Superior temporal gyrus (tissue), 1 donor: Measurements from ENCODE around the gene SHISA8.
"Not testable (repeated sequence)": the region's sequence is repeated elsewhere in the genome, so short reads cannot be mapped to it uniquely, and the experiment has no call there.

ENCODE experiments used
- DNase-seq: peaks from one replicate; pipeline ENCODE4 v3.0.0-alpha.2; 2016; ENCODE audit errors: extremely low spot score

SHISA8 gene

DNA sequence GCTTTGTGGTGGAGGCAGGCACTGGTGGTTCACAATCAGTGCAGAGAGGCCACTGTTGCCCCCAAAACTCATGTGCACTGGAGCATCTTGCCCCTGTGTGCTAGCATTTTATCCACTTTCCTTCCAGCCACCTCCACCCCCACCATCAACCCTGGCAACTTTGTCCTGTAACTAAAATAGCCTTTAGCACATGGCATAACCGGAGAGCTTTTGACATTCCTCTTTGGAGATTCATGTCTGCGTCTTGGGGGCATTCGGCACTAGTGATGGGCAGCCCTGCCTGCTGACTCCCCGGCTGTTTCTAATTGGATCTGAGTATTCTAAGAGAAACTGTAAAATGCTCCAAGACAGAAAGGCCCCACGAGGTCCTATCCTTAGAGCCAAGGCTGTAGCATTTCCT is 15.8 kb downstream of the SHISA8 start:
- DNase-seq, result no peak

GRCh38 chr22:41898645-41899044 is 16.2 kb downstream of the SHISA8 start:
- no peak for DNase-seq

- no peak for DNase-seq
Observed at GRCh38 chr22:41893591-41894375, 21.1 kb downstream of the SHISA8 start.

DNA sequence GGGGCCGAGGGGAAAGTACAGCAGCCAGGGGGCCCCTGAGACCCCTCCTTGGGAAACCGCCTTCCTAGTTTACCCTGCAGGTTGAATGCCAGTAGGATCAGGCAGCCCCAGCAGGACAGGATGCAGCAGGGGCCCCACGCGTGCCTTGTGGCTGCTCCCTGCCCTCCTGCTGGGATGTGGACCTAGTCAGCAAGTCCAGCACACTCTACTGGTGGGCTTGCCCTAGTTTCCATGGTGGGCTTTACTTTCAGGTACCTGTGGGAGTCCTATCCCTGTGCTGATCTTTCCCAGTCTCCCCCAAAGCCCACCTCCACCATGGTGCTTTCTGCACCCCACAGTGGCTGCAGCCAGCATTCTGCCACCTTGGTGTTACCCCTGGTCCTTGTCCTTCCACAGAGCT is 22.2 kb downstream of the SHISA8 start:
- no peak for DNase-seq

- no peak for DNase-seq
Observed at GRCh38 chr22:41891407-41891806, 23.5 kb downstream of the SHISA8 start.

DNA sequence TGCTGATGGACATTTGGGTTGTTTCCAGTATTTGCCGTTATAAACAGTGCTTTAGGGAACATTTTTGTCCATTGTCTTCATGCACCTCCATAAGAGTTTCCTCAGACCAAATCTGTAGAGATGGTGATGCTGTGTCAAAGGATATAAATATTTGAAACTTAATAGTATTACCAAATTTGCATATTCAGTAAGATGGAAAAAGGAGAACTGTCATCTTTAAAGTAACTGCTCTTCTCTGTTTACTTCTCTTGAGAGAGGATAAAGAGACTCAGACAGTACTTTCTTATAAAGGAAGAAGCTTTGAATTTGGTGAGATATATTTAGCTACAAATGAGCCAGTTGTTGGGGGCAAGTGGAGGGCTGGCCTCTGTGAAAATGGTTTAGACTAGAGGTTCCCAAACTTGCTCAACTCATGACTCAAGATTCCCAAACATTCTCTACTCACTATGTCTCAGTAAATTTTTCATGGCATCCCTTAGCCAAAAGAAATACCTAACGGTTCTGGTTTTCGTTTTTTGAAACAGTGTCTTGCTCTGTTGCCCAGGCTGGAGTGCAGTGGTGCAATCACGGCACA is 26.2 kb downstream of the SHISA8 start:
- no peak for DNase-seq

GRCh38 chr22:41885516-41885915 is 29.4 kb downstream of the SHISA8 start:
- no peak for DNase-seq

- no peak for DNase-seq
Observed at GRCh38 chr22:41885116-41885515, 29.8 kb downstream of the SHISA8 start.

DNA sequence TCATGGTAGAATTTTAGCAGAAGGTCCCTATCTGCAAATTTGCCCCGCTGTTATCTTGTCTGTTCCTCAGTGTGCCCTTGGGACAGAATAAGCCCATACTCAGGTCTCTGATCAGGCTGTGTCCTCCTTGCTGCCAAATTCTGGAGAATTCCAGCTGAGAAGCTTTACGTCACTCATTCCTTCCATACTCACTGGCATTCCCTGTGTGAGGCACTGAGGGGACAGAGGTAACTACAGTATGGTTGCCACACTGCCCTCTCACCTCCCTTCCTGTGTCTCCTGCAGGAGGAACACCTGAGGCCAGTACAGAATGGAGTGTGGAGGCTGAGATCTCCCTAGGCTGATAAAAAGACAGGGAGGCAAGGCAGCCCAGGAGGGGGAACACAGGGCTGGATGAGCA is 31.5 kb downstream of the SHISA8 start:
- no peak for DNase-seq

DNA sequence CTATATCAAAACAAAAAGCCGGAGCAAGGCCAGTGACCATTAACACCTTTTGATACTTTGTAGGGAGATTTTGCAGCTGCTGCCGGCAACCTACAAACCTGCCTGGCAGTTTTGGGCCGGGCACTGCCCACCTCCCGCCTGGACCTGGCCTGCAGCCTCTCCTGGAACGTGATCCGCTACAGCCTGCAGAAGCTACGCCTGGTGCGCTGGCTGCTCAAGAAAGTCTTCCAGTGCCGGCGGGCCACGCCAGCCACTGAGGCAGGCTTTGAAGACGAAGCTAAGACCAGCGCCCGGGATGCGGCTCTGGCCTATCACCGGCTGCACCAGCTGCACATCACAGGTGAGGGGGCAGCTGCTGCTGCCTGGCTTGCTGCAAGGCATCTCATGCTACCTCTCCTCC is 34.2 kb downstream of the SHISA8 start:
- DNase-seq, result no peak

DNA sequence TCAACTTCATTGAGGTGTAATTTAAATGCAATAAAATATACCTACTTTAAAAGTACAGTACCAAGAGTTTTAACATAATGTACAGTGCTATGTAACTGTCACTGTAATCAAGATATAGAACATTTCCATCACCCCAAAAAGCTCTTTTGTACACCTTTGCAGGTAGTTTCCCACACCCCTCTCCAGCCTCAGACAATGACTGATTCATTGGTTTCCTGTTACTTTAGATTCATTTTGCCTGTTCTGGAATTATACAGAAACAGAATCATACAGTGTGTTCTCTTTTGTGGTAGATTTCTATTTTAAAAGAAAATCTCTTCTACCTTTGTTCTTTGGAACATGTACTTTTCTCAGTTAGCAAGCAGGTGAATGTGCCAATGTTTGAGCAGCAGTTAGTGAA is 38.2 kb downstream of the SHISA8 start:
- no peak for DNase-seq

DNA sequence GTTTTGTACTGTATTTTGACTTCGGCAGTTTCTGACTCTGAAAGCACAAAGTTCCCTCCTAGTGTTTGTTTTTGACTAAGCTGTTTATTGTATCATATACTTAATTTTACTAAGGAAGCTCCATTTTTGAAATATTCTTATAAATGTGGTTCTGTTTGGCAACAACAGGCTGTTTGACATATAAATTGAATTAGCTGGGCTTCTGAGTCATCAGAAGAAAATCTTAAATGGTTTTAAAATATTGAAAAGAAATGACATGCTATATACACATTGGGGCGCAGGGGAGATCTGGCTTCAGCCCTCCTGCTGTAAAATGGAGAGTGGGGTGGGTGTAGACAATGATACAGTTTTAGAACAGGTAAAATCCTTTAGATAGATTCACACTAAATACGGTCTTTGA is 38.6 kb downstream of the SHISA8 start:
- DNase-seq, result no peak

DNA sequence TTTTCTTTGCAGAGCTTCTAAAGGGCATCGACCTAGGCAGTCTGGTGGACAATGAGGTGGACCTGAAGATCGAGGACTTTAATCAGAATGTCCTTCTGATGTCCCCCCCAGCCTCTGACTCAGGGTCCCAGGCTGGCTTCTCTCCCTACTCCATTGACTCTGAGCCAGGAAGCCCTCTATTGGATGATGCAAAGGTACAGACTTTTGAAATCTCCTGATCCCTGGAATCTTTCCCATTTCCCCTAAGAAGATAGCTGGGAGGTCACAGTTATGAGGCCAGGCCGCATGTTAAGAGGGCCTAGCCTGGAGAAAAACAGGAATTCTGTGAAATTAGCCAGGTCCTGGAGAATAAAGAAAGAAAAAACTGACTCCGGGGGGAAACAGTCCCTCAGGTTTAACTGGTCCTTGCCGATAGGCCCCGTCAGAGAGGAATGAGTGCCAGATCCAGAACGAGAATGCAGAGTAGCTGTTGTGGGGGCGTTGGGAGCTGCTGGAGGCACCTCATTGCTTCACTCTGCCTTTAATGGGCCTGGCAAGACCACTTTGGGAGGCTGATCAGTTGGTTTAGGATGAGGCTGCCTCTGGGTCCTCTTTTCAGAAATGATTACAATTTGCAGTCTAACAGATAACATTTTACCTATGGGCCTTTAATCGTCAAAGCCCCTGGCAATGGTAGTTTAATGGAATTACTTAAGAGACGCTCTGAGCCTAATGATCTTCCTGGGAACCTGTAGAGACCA is 39.2 kb downstream of the SHISA8 start:
- no peak for DNase-seq

DNA sequence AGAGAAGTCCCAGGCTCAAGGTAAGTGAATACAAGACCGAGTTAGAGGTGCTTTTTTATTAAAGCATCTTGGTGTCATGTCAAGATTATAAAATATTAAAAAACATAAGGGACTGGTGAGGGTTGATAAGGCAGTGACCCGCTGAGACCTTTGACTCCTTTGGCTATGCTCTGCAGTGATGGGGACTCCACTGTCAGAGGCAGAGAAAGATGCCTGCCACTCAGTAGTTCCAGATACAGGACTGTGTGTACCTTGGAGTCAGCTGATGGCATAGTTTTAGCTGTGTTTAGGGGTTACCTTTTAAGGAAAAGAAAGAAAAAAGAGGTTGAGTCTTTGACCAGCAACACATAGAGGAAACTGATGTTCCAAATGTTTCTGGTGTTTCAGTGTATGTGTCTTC is 40.8 kb downstream of the SHISA8 start:
- DNase-seq, result no peak

- DNase-seq, result no peak
Observed at GRCh38 chr22:41873391-41873790, 41.5 kb downstream of the SHISA8 start.

- no peak for DNase-seq
Observed at GRCh38 chr22:41870786-41871185, 44.1 kb downstream of the SHISA8 start.

DNA sequence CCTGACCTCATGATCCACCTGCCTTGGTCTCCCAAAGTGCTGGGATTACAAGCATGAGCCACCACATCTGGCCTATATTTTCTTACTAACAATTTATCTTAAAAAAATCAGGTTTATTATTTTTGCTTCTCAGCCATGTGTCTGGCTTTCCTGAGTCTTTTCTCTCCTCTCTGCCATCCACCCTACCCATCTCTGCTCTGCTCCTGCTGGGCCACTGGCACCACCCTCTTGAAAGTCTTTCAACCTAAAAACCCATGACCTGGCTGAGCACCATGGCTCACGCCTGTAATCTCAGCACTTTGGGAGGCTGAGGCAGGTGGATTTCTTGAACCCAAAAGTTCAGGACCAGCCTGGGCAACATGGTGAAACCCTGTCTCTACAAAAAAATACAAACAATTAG is 44.8 kb downstream of the SHISA8 start:
- DNase-seq, result not testable (repeated sequence)

DNA sequence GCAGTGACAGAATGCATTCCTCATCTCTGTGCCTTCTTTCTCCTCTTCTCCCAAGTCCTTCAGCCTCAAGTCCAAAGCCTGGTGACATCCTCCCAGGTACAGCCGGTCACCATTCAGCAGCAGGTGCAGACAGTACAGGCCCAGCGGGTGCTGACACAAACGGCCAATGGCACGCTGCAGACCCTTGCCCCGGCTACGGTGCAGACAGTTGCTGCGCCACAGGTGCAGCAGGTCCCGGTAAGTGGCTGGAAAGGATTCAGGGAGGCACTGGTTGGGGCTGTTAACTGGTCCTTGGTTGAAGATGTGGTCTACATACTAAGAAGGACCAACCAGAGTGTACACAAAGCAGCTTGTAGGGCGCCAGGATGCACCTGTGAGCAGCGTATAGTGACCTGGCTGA is 46.3 kb downstream of the SHISA8 start:
- DNase-seq, result no peak

DNA sequence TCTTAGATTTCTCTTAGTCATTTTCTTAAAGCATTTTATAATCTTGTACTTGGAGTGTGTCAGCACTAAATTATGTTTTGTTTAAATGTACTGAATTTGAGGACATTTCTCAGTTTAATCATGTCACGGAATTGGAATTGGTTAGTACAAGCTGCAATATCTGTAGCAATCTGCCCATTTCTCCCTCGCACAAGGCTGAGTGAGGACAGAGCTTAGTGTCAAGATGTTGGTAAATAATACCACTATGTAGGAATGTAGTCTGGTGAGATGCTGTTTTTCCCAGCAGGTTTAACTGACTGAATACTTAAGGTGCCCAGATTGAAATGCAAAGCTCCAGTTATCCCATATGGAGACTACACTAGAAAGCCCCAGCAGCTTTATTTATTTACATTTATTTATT is 51.4 kb downstream of the SHISA8 start:
- DNase-seq, result no peak

DNA sequence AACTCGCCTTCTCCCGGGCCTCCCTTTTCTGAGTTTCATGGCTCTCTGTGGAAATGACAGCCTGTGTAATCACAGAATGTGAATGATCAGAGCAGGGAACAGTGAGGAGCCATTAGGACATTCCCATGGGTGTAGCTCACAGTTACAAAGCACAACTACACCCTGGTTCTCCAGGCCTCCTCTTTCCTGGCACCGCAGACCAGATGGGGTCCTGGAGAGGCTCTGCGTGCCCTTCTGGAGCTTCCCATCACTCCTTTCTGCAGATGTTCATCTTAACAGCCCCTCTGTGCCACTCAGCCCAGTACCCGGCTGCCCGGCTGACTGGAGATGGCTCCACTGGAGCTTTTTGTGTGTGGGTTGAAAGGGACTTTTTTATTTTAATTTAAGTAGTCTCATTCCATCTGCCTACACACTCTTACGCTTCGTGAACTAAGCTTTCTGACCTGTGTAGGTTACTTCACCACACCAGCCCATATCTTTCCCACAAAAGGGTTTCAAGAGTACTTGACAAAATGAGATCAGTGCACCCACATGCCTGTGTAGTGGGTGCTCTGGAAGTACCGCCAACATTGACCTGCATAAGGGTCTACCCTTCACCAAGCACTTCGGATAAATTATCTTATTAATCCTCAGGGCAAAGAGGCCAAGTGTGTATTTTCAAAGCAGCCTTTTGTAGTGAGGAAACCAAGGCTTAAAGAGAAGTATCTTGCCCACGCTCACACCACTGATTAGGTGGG is 52.2 kb downstream of the SHISA8 start:
- no peak for DNase-seq

DNA sequence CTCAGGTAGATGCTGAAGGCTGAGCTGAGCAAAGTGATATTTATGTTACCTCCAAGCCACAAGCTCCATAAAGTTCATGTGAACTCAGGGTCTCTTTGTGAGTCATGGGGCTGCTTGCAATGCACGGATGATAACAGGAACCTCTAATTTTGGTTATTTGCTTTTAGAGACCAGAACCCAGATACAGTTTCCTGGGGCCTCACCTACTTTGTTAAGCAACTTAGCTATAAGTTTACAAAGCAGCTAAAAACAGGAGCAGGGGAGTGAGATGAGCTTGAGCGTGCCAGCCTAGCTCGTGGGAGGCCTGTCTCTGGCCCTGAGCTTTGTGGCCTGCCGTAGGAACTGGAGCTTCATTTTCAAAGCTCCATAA is 52.7 kb downstream of the SHISA8 start:
- no peak for DNase-seq
